NCI-H1048 (cell line): ENCODE results near the gene ANKRD33.
A peak's percentile ranks its signal among the peaks of the same experiment; 100 is the strongest.

Experiments used
- DNase-seq: peaks from one replicate; lab custom pipeline; 2025; lab: John Stamatoyannopoulos, UW

The ANKRD33 gene

GRCh38 chr12:51920046-51920445 lies 32.1 kb downstream of the ANKRD33 start:
- DNase-seq, result no peak

GRCh38 chr12:51921017-51921725 lies 33.3 kb downstream of the ANKRD33 start:
- no peak for DNase-seq

DNA sequence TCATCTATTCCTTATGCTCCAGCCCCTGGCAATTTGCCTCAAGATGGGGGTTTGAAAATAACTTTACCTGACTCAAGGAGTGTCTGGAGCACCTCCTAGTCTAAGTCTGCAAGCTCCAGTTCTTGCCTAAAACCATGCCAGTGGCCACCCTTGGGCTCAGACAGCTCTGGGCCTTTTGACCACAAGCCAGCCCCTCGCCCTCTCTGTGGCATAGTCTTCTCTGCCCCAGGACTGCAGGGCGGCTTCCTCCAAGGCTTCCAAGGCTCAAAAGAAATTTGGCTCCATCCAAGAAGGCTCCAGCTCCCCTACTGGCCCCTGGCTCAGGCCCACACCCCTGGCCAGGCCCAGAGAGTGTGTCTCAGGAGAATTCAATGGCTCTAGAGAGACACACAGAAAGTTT lies 34.2 kb downstream of the ANKRD33 start:
- no peak for DNase-seq

- no peak for DNase-seq
Observed at GRCh38 chr12:51922762-51923505, 35.0 kb downstream of the ANKRD33 start.

DNA sequence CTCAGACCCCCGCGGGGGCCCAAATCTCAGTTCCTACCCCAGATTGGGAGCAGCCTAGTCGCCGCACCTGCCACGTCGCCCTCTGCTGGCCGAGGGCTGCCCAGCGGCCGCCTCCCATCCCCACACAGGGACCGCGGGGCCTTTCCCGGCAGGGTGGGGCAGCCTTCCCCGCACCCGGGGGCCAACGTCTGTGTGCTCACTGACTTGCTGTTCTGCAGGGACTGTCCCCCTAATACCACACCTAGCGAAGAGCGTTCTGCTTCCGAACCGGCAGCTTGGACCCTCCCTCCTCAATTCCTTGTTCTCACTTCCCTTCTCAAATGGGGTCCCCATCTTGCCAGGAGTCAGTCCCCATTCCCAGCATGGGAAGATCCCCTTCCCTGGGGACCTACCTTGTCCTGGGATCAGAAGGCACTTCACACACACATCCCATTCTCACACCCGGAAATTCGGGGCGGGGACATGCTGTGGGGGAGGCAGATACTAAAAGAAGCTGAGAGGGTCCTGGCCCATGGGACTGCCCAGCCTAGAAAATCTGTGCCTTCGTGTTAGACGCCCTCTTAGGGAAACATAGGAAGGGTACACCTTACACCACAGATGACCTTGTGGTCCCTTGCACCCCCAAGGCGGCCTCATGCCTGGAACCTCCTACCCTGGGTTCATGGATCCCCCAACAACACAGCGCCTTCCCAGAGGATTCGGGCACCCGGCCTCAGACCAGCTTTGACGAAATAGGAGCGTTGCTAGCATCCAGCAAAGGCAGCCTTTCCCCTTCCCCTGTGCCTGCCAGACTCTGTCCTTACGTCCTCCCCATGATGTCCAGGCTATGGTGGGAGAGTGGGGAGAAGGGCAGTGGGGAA lies 35.8 kb downstream of the ANKRD33 start:
- DNase-seq, result no peak

DNA sequence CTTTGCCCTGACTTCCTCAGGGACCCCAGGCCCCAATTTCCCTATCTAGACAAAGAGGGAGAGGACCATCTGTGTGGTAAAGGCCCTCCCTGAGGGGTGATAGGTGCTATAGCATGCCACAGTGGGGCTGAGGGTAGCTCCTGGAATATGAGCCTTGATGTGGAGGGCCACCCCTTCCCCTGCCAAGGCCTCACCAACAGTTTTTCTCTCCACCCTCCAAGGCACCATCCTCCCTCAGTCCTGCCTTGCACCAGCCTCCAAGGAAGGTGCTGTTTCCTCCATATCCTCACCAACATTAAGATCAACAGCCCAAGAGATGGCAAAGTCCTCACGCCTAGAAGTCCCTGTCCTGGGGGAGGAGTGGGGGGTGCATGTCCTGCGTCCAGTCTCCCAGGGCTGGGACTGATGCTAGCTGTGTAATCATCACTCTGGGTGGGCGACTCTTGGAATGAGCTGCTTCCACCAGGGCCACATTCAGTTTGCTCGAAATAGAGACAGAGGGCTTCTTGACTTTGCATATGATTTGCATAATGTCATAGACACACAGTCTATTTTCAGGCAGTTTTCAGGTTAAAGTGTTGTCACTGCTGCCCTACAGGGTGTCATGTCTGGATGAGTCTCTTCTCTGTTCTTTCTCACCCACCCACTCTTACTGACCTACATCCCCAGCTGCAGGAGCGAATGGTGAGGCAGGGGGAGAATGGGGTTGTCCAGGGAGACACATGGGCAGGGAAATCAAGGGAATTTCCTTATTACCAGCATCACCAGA lies 36.8 kb downstream of the ANKRD33 start:
- DNase-seq, result peak; percentile 70

DNA sequence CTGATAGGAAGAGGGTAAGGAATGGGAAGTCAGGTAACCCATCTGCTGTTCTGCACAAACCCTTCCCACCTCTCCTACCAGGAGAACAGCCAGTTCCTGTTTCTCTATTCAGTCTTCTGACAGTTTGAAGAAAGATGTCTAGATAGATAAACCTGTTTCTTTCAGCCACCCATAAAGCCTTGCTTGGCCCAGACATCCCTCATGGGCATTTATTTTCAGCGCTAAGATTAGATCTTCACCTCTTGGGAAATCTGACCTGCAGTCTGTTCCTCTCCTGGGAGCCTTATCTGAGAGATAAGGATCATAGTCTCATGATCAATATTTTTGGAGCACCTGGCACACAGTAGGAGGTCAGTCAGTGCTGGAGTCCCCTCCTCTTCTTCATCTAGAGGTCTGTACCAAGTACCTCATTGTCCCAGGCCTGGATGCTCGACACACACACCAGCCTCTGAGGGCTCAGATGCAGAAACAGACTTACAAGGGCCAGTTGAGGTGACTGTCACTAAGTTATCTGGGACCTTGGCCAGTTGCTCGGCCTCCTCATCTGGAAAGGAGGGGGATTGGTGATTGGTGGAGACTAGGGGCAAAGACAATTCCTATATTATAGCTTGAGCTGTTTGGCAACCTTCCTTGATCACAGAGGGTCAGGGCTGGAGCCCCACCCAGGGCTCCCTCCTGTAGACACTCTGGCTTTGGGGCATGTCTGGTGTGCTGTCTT lies 37.6 kb downstream of the ANKRD33 start:
- DNase-seq, result no peak

DNA sequence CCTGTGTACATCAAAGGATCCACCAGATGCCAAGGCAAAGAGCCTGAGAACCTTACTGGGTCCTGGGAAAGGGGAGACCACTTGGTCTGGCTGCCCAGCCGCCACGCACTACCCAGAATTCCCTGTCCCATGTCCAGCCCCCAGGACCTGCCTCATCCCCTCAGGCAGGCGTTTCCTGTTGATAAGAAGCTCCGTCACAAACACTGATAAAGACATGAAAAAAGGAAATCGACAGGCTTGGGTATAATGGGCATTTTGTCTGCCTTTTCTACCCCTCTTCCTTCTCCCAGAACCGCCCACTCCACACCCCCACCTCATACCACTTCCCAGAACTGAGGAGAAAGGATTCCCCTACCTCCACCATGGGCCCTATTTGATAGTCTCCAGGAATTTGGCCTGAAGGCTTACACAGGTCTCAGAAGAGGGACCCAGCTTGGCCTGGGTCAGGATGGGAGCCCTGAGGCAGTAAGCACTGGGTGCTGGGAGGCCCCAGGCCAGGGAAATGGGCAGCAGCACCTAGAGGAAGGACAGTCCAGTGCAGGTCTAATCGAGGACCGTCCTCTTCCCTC lies 38.2 kb downstream of the ANKRD33 start:
- no peak for DNase-seq

DNA sequence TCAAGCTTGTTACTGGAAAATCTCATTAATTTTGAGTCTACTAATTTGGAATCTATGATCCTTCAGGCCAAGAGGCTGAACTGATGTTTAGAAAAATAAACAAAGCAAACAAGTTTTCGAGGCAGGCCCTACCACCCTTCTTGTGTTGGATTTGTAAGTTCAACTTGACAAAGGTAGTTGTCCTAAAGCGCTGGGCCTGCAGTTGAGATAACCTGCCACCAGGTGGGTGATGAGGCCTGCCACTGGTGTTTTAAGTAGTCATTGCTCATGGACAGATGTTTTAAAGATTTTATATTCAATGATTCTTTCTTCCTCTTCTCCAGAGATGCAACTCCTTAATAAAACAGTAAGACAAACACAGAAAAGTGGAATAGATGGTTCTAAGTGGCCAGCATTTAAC lies 38.8 kb downstream of the ANKRD33 start:
- no peak for DNase-seq

DNA sequence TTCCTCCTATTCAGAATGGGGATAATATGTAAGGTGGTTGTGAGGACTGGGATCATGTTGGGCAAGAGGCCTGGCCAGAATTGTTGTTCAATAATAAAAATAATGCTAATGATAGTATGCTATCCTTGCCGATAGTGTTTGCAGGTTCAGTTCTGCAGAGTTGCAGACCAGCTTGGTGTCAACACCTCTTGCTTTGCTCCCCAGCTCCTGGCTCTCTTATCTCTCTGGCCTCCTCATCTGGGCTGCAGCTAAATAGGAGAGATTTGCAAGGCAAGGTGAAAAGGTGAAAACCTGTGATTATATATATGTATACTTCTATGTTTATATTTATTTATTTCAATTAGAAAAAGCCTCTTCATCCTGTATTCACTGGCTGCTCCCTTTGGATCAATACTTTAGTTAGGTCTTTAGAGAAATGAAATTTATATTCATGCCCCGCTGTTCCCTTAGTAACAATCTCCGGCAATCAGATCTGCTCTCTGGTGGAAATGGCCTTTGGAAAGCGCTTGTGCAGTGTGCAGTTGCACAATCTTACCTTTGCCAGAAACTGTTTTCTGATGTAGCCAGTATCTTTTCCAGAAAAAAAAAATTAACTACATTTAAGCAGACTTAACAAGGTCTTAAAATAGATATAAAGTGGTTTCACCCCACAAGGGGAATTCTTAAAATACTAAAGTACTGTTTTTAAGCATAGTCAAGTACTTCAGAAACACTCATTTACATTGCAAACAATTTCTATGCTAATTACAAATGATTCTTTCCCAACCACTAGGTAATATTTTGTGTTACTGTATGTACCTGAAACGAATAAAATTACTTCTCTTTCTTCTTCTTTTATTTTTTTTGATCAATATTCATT lies 44.5 kb downstream of the ANKRD33 start:
- no peak for DNase-seq

DNA sequence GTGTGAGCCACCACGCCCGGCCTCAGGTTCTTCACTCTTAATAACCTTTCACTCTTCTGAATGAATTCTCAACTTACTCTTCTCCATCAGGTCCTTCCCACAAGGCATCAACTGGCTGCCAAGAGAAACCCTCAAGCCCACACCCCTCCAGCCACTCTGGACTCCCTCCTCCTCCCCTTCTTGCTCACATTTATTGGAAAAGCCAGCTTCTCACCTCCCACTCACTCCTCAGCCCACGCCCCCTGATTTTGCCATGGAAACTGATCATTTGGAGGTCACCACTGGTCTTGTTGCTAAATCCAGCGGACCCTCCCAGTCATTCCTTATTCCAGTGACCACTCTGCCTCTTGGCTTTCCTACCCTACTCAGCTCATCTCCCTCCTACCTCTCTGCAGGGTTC lies 46.2 kb downstream of the ANKRD33 start:
- DNase-seq, result no peak

- no peak for DNase-seq
Observed at GRCh38 chr12:51937926-51938325, 50.0 kb downstream of the ANKRD33 start.

GRCh38 chr12:51938726-51939125 lies 50.8 kb downstream of the ANKRD33 start:
- no peak for DNase-seq

DNA sequence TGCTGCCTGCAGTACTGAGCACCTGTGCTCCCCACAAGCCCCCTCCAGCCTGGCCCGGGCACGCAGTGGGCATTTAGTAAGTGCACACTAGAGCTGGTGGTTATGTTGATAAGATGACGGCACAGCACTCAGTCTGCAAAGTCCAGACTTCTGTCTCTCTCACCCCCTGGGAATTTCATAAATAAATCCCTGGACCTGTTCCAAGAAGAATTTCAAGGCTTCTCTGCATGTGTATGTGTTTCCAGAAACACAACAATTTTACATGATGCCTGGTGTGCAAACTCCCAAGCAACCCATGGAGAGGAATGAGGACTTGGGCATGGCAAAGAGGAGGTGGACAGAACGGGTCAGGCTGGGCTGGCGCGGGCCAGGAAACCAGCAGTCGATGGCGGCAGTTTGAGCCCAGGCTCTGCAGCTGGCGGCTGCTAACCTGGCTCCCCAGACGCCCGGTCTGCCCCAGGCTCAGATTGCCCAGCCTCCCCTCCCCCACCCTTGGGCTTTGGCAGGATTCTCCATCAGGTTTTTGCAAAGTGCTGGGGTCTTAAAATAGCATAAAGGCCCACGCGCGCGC lies 53.2 kb downstream of the ANKRD33 start:
- DNase-seq, result no peak
